SK-N-SH treated with all-trans-retinoic acid at 6 μM for 48 hours (cell line): Measurements from ENCODE around the gene HSP90AA1.

ENCODE experiments used
- CSDC2 ChIP-seq: fragments of 250-450 bp; sonication (Bioruptor Pico); IDR thresholded peaks from 2 replicates; pipeline ENCODE4 v1.5.0; 2020; ENCODE audit warnings: mild to moderate bottlenecking, moderate library complexity
- ESRRG ChIP-seq: fragments of 250-450 bp; sonication (Bioruptor Pico); IDR thresholded peaks from 2 replicates; pipeline ENCODE4 v1.6.1; 2021; ENCODE audit warnings: mild to moderate bottlenecking
- RARB ChIP-seq: fragments of 250-450 bp; sonication (Bioruptor Pico); IDR thresholded peaks from 2 replicates; pipeline ENCODE4 v1.8.0; 2021; ENCODE audit warnings: mild to moderate bottlenecking, moderate library complexity
- TOX ChIP-seq: fragments of 250-450 bp; sonication (Bioruptor Pico); IDR thresholded peaks from 2 replicates; pipeline ENCODE4 v1.8.0; 2021; ENCODE audit warnings: mild to moderate bottlenecking, moderate library complexity, borderline replicate concordance
- ZNF8 ChIP-seq: fragments of 450-650 bp; formaldehyde crosslinking; IDR thresholded peaks from 2 replicates; pipeline ENCODE4 v1.5.0; 2020; ENCODE audit warnings: mild to moderate bottlenecking, moderate library complexity

- TF ChIP-seq ZNF8 (CRISPR knock-in tag) (no peak), TOX (CRISPR knock-in tag) (no peak), CSDC2 (CRISPR knock-in tag) (no peak), ESRRG (CRISPR knock-in tag) (no peak), RARB (CRISPR knock-in tag) (no peak)
Measured at GRCh38 chr14:102116361-102117180, 29.7 kb upstream of the HSP90AA1 start.
